ENCODE measurements around the gene EIF3K. TPM values are rescaled to one million over a fixed set of nuclear protein-coding genes. Genes with fewer than 3 reads are reported as not detected.

The EIF3K gene
- total and polyA plus RNA-seq, 2 of the 13 experiments (the other 11 are each of a cell fraction or from before 2014, with no cell fraction given): 179 to 258 TPM

GRCh38 chr19:38656171-38656981 lies 37.4 kb downstream of the EIF3K start (continued):
- TF ChIP-seq GMEB1 (CRISPR knock-in tag; IDR thresholded peaks at IDR 0.05; ENCODE audit: borderline replicate concordance) (no peak), SAP130 (CRISPR knock-in tag; IDR thresholded peaks at IDR 0.05; ENCODE audit: low read depth) (peak; percentile 45; the same call in 1 of the 2 replicates), SIX1 (CRISPR knock-in tag; IDR thresholded peaks at IDR 0.05; ENCODE audit: borderline replicate concordance) (no peak), NR2F6 (IDR thresholded peaks at IDR 0.05) (0 out of 2 replicates have a peak, but pooled peaks have one; percentile 26), NR2F6 (CRISPR knock-in tag; IDR thresholded peaks at IDR 0.05) (no peak), ASH2L (IDR thresholded peaks at IDR 0.05; ENCODE audit: insufficient read length, low read depth, low read length) (peak; percentile 21), RELA (CRISPR knock-in tag; IDR thresholded peaks at IDR 0.05) (no peak), SP140L (CRISPR knock-in tag; IDR thresholded peaks at IDR 0.05; ENCODE audit: borderline replicate concordance) (no peak), ZNF121 (CRISPR knock-in tag; IDR thresholded peaks at IDR 0.05) (peak; percentile 80), ZNF274 (CRISPR knock-in tag; IDR thresholded peaks at IDR 0.05) (no peak), ZNF331 (CRISPR knock-in tag; IDR thresholded peaks at IDR 0.05) (0 out of 2 replicates have a peak, but pooled peaks have one; percentile 36), ARHGAP35 (CRISPR knock-in tag; IDR thresholded peaks at IDR 0.05; ENCODE audit: borderline replicate concordance) (no peak), CREM (IDR thresholded peaks at IDR 0.05) (peak; percentile 64; the same call in 1 of the 2 replicates), CREM (CRISPR knock-in tag; IDR thresholded peaks at IDR 0.05) (no peak), RXRB (CRISPR knock-in tag; IDR thresholded peaks at IDR 0.05; ENCODE audit: borderline replicate concordance) (peak; percentile 29; the same call in 1 of the 2 replicates), PPARG (CRISPR knock-in tag; conservative IDR thresholded peaks at IDR 0.05) (no peak), ARID4A (CRISPR knock-in tag; IDR thresholded peaks at IDR 0.05; ENCODE audit: borderline replicate concordance) (peak; percentile 29; the same call in 1 of the 2 replicates), ZNF687 (CRISPR knock-in tag; IDR thresholded peaks at IDR 0.05) (no peak), ZSCAN31 (CRISPR knock-in tag; IDR thresholded peaks at IDR 0.05; ENCODE audit: low read depth) (no peak), ZNF841 (CRISPR knock-in tag; IDR thresholded peaks at IDR 0.05; ENCODE audit: borderline replicate concordance) (no peak), RAD21 (CRISPR knock-in tag; IDR thresholded peaks at IDR 0.05) (no peak)

All from HepG2 (cell line).